ENCODE data around the gene PRG2.

PRG2 gene

GRCh38 chr11:57390535-57390934 is at the start of gene PRG2:
TSS of gene PRG2 (minus strand) at chr11:57390650. CDS start at chr11:57389944, 706 bp downstream.
- no peak for DNase-seq (ENCODE audit: extremely low read depth in 1 of 2, low read depth in 1 of 2)

GRCh38 chr11:57439786-57440185 is 49.3 kb upstream of the PRG2 start:
- no peak for DNase-seq (ENCODE audit: extremely low read depth in 1 of 2, low read depth in 1 of 2)

GRCh38 chr11:57438345-57439285 is 48.2 kb upstream of the PRG2 start:
- no peak for DNase-seq (ENCODE audit: extremely low read depth in 1 of 2, low read depth in 1 of 2)

GRCh38 chr11:57436031-57436430 is 45.6 kb upstream of the PRG2 start:
- DNase-seq (ENCODE audit: extremely low read depth in 1 of 2, low read depth in 1 of 2), result no peak

- no peak for DNase-seq (ENCODE audit: extremely low read depth in 1 of 2, low read depth in 1 of 2)
Observed at GRCh38 chr11:57434640-57435546, 44.4 kb upstream of the PRG2 start.

- DNase-seq (ENCODE audit: extremely low read depth in 1 of 2, low read depth in 1 of 2), result no peak
Observed at GRCh38 chr11:57432714-57433163, 42.3 kb upstream of the PRG2 start.

- no peak for DNase-seq (ENCODE audit: extremely low read depth in 1 of 2, low read depth in 1 of 2)
Observed at GRCh38 chr11:57432149-57432561, 41.7 kb upstream of the PRG2 start.

GRCh38 chr11:57430952-57431351 is 40.5 kb upstream of the PRG2 start:
- no peak for DNase-seq (ENCODE audit: extremely low read depth in 1 of 2, low read depth in 1 of 2)

GRCh38 chr11:57429946-57430345 is 39.5 kb upstream of the PRG2 start:
- no peak for DNase-seq (ENCODE audit: extremely low read depth in 1 of 2, low read depth in 1 of 2)

- DNase-seq (ENCODE audit: extremely low read depth in 1 of 2, low read depth in 1 of 2), result no peak
Observed at GRCh38 chr11:57428643-57429042, 38.2 kb upstream of the PRG2 start.

GRCh38 chr11:57427727-57428082 is 37.3 kb upstream of the PRG2 start:
- DNase-seq (ENCODE audit: extremely low read depth in 1 of 2, low read depth in 1 of 2), result no peak

GRCh38 chr11:57426929-57427726 is 36.7 kb upstream of the PRG2 start, which contains the start of gene SLC43A3:
TSS of gene SLC43A3 (minus strand) at chr11:57427121. CDS start at chr11:57426172, 949 bp downstream.
- DNase-seq (ENCODE audit: extremely low read depth in 1 of 2, low read depth in 1 of 2), result peak; percentile 30 to 46

GRCh38 chr11:57426439-57426928 is 36.0 kb upstream of the PRG2 start:
- DNase-seq (ENCODE audit: extremely low read depth in 1 of 2, low read depth in 1 of 2), result no peak

GRCh38 chr11:57425565-57426438 is 35.4 kb upstream of the PRG2 start:
- no peak for DNase-seq (ENCODE audit: extremely low read depth in 1 of 2, low read depth in 1 of 2)

GRCh38 chr11:57424792-57425564 is 34.5 kb upstream of the PRG2 start:
- DNase-seq (ENCODE audit: extremely low read depth in 1 of 2, low read depth in 1 of 2), result peak; percentile 63 to 65

GRCh38 chr11:57424137-57424791 is 33.8 kb upstream of the PRG2 start:
- no peak for DNase-seq (ENCODE audit: extremely low read depth in 1 of 2, low read depth in 1 of 2)

- no peak for DNase-seq (ENCODE audit: extremely low read depth in 1 of 2, low read depth in 1 of 2)
Observed at GRCh38 chr11:57422669-57423068, 32.2 kb upstream of the PRG2 start.

GRCh38 chr11:57421805-57422204 is 31.4 kb upstream of the PRG2 start:
- DNase-seq (ENCODE audit: extremely low read depth in 1 of 2, low read depth in 1 of 2), result no peak

Data from activated CD8-positive, alpha-beta memory T cell treated with anti-CD3 and anti-CD28 coated beads for 1 hour (primary cell).